H9 (cell line): ENCODE results near the gene FFAR3. TPM values are rescaled to one million over a fixed set of nuclear protein-coding genes. Genes with fewer than 3 reads are reported as not detected.

Source experiments
- DNase-seq: peaks from one replicate; pipeline ENCODE4 v3.0.0-alpha.2; 2017
- H2AFZ ChIP-seq: one replicate; pipeline ENCODE4 v1.6.1; 2013; ENCODE audit warnings: mild to moderate bottlenecking, low read length, control low read depth, moderate library complexity
- H2AK5ac ChIP-seq: 2 replicates; pipeline ENCODE4 v1.6.1; 2013; ENCODE audit warnings: low read length, control low read depth, mixed read lengths; ENCODE audit not compliant: insufficient read length
- H2BK120ac ChIP-seq: one replicate; pipeline ENCODE4 v1.6.1; 2013; ENCODE audit warnings: low read depth, mild to moderate bottlenecking, low read length, control low read depth, inconsistent platforms; ENCODE audit not compliant: poor library complexity, severe bottlenecking
- H2BK12ac ChIP-seq: 2 replicates; pipeline ENCODE4 v1.6.1; 2013; ENCODE audit warnings: low read length, control low read depth, mixed read lengths, low read depth; ENCODE audit not compliant: insufficient read length
- H2BK15ac ChIP-seq: 2 replicates; pipeline ENCODE4 v1.6.1; 2013; ENCODE audit warnings: low read depth, low read length, control low read depth
- H2BK20ac ChIP-seq: one replicate; pipeline ENCODE4 v1.6.1; 2013; ENCODE audit warnings: low read depth, mild to moderate bottlenecking, low read length, control low read depth, inconsistent platforms; ENCODE audit not compliant: poor library complexity, severe bottlenecking
- H2BK5ac ChIP-seq: 2 replicates; pipeline ENCODE4 v1.6.1; 2013; ENCODE audit warnings: low read length, control low read depth, mixed read lengths; ENCODE audit not compliant: insufficient read length
- H3K14ac ChIP-seq: 2 replicates; pipeline ENCODE4 v1.6.1; 2013; ENCODE audit warnings: low read length, control low read depth; ENCODE audit not compliant: insufficient read depth
- H3K18ac ChIP-seq: 2 replicates; pipeline ENCODE4 v1.6.1; 2013; ENCODE audit warnings: low read depth, mild to moderate bottlenecking, mixed read lengths, low read length, control low read depth; ENCODE audit not compliant: insufficient read length
- H3K23ac ChIP-seq: 2 replicates; pipeline ENCODE4 v1.6.1; 2013; ENCODE audit warnings: low read length, control low read depth, mixed read lengths, low read depth; ENCODE audit not compliant: insufficient read length
- H3K23me2 ChIP-seq: 2 replicates; pipeline ENCODE4 v1.6.1; 2013; ENCODE audit warnings: low read depth, mild to moderate bottlenecking, mixed read lengths, low read length, control low read depth; ENCODE audit not compliant: insufficient read length, poor library complexity, severe bottlenecking
- H3K27ac ChIP-seq: 2 replicates; pipeline ENCODE4 v1.5.1; 2013; ENCODE audit warnings: low read length, control low read depth, mixed read lengths, low read depth; ENCODE audit not compliant: insufficient read length
- H3K27me3 ChIP-seq: 2 replicates; pipeline ENCODE4 v1.6.1; 2013; ENCODE audit warnings: low read length, control low read depth, inconsistent platforms; ENCODE audit not compliant: insufficient read depth
- H3K4ac ChIP-seq: 2 replicates; pipeline ENCODE4 v1.6.1; 2013; ENCODE audit warnings: low read depth, mild to moderate bottlenecking, control low read depth, inconsistent platforms, low read length, moderate library complexity
- H3K4me1 ChIP-seq: 2 replicates; pipeline ENCODE4 v1.6.1; 2013; ENCODE audit warnings: low read length, control low read depth, inconsistent platforms; ENCODE audit not compliant: insufficient read depth
- H3K4me2 ChIP-seq: 2 replicates; pipeline ENCODE4 v1.6.1; 2013; ENCODE audit warnings: low read length, control low read depth, mixed read lengths; ENCODE audit not compliant: insufficient read length, insufficient read depth
- H3K56ac ChIP-seq: 2 replicates; pipeline ENCODE4 v1.6.1; 2013; ENCODE audit warnings: low read depth, mild to moderate bottlenecking, mixed read lengths, low read length, control low read depth; ENCODE audit not compliant: insufficient read length
- H3K79me1 ChIP-seq: 2 replicates; pipeline ENCODE4 v1.6.1; 2013; ENCODE audit warnings: low read depth, mild to moderate bottlenecking, moderate library complexity, low read length, control low read depth, inconsistent platforms; ENCODE audit not compliant: insufficient read depth, poor library complexity, severe bottlenecking
- H3K79me2 ChIP-seq: 2 replicates; pipeline ENCODE4 v1.6.1; 2013; ENCODE audit warnings: low read length, control low read depth, inconsistent platforms; ENCODE audit not compliant: insufficient read depth
- H3K9ac ChIP-seq: 2 replicates; pipeline ENCODE4 v1.6.1; 2013; ENCODE audit warnings: low read length, control low read depth, mixed read lengths; ENCODE audit not compliant: insufficient read length; ENCODE audit errors: extremely low read depth
- H3K9me3 ChIP-seq: one replicate; pipeline ENCODE4 v1.6.1; 2013; ENCODE audit warnings: low read depth, low read length, inconsistent platforms; ENCODE audit not compliant: control insufficient read depth
- H3T11ph ChIP-seq: one replicate; pipeline ENCODE4 v1.6.1; 2013; ENCODE audit warnings: mild to moderate bottlenecking, low read length, control low read depth, inconsistent platforms
- H4K20me1 ChIP-seq: one replicate; pipeline ENCODE4 v1.6.1; 2013; ENCODE audit not compliant: control insufficient read depth, insufficient read length, insufficient read depth
- H4K5ac ChIP-seq: 2 replicates; pipeline ENCODE4 v1.6.1; 2013; ENCODE audit warnings: low read depth, mild to moderate bottlenecking, mixed read lengths, low read length, control low read depth; ENCODE audit not compliant: insufficient read length
- H4K8ac ChIP-seq: replicated peaks from 2 replicates; pipeline ENCODE4 v1.6.1; 2013; ENCODE audit warnings: low read length, control low read depth, mixed read lengths, low read depth; ENCODE audit not compliant: insufficient read length
- H4K91ac ChIP-seq: 2 replicates; pipeline ENCODE4 v1.6.1; 2013; ENCODE audit warnings: low read depth, mild to moderate bottlenecking, moderate library complexity, mixed read lengths, low read length, control low read depth; ENCODE audit not compliant: insufficient read length
- H3K27ac Mint-ChIP-seq, 3 experiments: 2 replicates in 2 of 3; 3 replicates in 1 of 3; pipeline ENCODE4 v1.8.0; 2020 to 2021; ENCODE audit warnings: mixed read lengths in 3 of 3, mild to moderate bottlenecking in 1 of 3, moderate library complexity in 1 of 3
- H3K27me3 Mint-ChIP-seq: 2 replicates; pipeline ENCODE4 v1.8.0; 2021; ENCODE audit warnings: low read depth, mild to moderate bottlenecking, moderate library complexity, mixed read lengths
- H3K36me3 Mint-ChIP-seq, 3 experiments: 2 replicates in 2 of 3; 3 replicates in 1 of 3; pipeline ENCODE4 v1.8.0; 2020 to 2021; ENCODE audit warnings: low read depth in 3 of 3, mixed read lengths in 3 of 3; ENCODE audit not compliant: insufficient read depth in 1 of 3
- H3K4me1 Mint-ChIP-seq, 2 experiments: 2 replicates each; pipeline ENCODE4 v1.8.0; 2020; ENCODE audit warnings: mixed read lengths in 2 of 2
- H3K4me3 Mint-ChIP-seq, 2 experiments: 2 replicates in 1 of 2; 3 replicates in 1 of 2; pipeline ENCODE4 v1.8.0; 2020 to 2021; ENCODE audit warnings: mild to moderate bottlenecking in 2 of 2, mixed read lengths in 2 of 2, moderate library complexity in 1 of 2
- H3K9me3 Mint-ChIP-seq, 2 experiments: 2 replicates in 1 of 2; 3 replicates in 1 of 2; pipeline ENCODE4 v1.8.0; 2020; ENCODE audit warnings: mild to moderate bottlenecking in 2 of 2, mixed read lengths in 2 of 2, moderate library complexity in 1 of 2
- CTCF ChIP-seq: fragments of 200-600 bp; sonication (generic); conservative IDR thresholded peaks from 3 replicates; pipeline ENCODE4 v1.8.0; 2021; ENCODE audit warnings: antibody characterized with exemption, mild to moderate bottlenecking
- WGBS: extraction: QIAGEN DNeasy Blood & Tissue Kit; methylation state at CpG from one replicate; pipeline ENCODE4 v1.1.7; 2013; ENCODE audit warnings: missing lambda C conversion rate, low lambda C conversion rate, mixed read lengths; ENCODE audit not compliant: insufficient read length; ENCODE audit errors: extremely low coverage; 5-methylcytosine and 5-hydroxymethylcytosine counted together
- total RNA-seq: library from RNA; stranded (reverse); gene quantifications from 2 replicates; pipeline ENCODE4 v1.2.1, GENCODE V29; 2021

The FFAR3 gene
- total RNA-seq, 1 experiment from 2014 or later: not detected

- Mint-ChIP-seq H3K4me1 (peaks cover 0 to 3% of the 10 kb centered on the region in 2 experiments; a peak in 2 of 4 replicates), H3K4me3 (no peak overlapping the region), H3K36me3 (no peaks in the 10 kb centered on the region), H3K27ac (no peak overlapping the region), H3K27me3 (peaks cover 24% of the 10 kb centered on the region), H3K9me3 (no peaks in the 10 kb centered on the region; a peak in 1 of 5 replicates)
- no peak overlapping the region for H3K4ac ChIP-seq
- peak overlapping the region; percentile 56 for H3K18ac ChIP-seq
- no peak for TF ChIP-seq CTCF
- no peaks in the 10 kb centered on the region for H3K27me3 ChIP-seq
- H2BK120ac ChIP-seq: no peak overlapping the region
- H4K20me1 ChIP-seq: no peaks in the 10 kb centered on the region
- H3K9ac ChIP-seq: no peak overlapping the region
- no peak overlapping the region for H2BK5ac ChIP-seq
- no peaks in the 10 kb centered on the region for H3K4me1 ChIP-seq
- no peaks in the 10 kb centered on the region for H3K79me2 ChIP-seq
- no peaks in the 10 kb centered on the region for H3K9me3 ChIP-seq
- no peak overlapping the region for H2BK20ac ChIP-seq
- no peak overlapping the region for H3K4me2 ChIP-seq
- no peak overlapping the region for H4K91ac ChIP-seq
- H3K23me2 ChIP-seq: no peaks in the 10 kb centered on the region
- H3K14ac ChIP-seq: peak overlapping the region; percentile 45; the same call in 1 of the 2 replicates
- no peak overlapping the region for H4K5ac ChIP-seq
- H4K8ac ChIP-seq: no peak overlapping the region
- H3T11ph ChIP-seq: no peak overlapping the region
- DNase-seq: no peak
- H3K56ac ChIP-seq: no peak overlapping the region
- H2AFZ ChIP-seq: no peak overlapping the region
- H2BK12ac ChIP-seq: peak overlapping the region; percentile 57
- WGBS: no CpG with 5 or more reads among the region's 11 CpGs
- H3K79me1 ChIP-seq: no peaks in the 10 kb centered on the region
- H2AK5ac ChIP-seq: no peak overlapping the region
- no peak overlapping the region for H3K27ac ChIP-seq
- no peak overlapping the region for H2BK15ac ChIP-seq
- no peak overlapping the region for H3K23ac ChIP-seq
These were observed 46.8 kb downstream of the FFAR3 start for GRCh38 chr19:35404879-35405622.
